NCI-H2029 (cell line): Measurements from ENCODE around the gene RERE.

Experiments
- DNase-seq: peaks from one replicate; lab custom pipeline; 2025; lab: John Stamatoyannopoulos, UW

The RERE gene

DNA sequence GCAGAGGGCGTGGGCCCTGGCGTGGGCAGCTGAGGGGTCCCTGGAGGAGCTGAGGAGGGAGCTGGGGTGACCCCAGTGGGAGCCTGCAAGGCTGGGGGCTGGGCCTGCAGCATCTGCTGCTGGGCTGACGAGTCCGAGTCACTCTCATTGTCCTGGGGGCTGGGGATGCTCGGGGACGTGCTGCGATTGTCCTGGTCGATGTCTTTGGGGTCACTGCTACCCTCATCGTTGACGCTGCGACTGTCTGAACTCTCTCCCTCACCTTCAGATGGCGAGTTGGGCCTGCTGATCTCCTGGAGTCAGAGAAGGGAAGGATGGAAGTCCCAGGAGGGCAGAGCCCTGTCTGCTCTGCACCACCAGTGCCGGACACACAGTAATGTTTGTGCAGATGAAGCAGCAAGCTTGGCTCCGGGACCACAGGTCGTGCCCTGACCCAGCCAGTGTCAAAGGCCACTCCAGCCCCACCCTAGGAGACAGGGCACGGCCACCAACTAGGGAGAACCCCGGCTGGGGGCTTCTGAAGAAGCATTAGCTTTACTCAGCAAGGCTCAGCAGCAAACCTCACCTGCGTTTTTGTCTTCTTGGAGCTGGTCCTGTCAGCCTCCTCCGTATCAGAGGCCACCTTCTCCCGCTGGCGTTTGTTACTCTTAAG lies 456.1 kb downstream of the RERE start:
- DNase-seq = no peak

DNA sequence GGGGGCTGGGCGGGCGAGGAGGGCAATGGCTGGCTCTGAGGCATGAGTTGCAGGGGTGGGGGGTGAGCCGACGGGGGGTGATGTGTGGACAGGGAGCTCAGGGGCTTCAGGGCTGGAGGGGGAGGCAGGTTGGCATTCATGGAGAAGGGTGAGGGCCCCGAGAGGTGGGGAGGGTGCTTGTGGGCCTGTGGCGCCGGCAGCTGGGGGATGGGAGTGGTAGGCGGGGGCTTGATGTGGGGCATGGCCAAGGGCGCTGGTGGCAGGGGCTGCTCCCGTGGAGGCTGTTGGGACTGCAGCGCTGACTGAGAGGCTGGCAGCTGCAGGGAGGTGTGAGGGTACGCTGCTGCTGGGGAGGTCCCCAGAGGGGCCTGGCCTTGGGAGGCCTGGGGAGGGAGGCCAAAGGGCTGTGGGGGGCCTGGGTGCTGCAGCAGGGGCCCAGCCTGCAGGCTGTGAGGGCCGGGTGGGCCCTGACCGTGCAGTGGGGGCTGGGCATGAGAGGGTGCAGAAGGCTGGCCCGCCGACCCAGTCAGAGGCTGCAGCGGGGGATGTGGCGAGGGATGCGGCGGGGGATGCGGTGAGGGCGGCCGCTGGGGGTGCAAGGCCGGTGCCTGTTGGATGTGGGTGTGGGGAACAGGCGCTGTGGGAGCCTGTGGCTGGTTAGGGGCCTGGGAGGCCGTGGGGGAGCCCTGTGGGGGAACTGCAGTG lies 456.8 kb downstream of the RERE start:
- DNase-seq = no peak

DNA sequence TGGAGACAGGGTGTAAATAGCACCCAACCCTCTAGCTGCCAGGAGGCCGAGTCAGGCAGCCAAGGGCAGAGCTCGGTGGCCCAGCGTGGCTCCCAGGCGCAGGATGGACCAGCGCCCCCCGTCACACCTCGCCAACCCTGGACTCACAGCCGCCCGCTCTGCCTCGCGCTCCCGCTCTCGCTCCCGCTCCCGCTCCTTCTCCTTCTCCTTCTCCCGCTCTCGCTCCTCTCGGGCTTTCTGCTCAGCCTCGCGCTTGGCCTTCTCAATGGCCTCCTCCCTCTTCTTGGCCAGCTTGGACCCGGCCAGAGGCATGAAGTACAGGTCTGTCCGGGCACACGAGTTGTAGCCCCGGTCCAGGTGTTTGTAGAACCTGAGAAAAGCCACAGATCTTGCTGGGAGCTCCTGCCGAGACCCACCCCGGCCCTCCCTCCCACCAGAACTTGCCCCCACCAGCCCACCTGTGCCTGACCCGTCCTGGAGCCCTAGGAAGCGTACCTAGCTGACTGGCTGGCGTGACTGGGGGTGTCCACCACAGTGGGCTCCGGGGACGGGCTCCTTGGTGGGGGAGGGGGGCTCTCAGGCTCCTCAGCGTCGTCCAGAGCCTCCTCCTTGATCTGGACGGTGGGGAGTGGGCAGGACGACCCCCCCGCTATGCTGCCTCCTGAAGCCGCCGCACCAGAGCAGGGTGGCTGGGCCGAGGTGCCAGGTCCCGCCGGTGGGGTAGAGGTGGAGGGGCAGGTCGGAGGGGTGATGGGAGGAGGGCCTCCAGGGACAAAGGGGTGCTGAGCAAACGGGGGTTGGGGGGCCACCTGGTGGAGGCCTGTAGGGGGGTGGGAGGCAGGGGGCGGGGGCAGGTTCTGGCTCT lies 457.6 kb downstream of the RERE start:
- DNase-seq = no peak

DNA sequence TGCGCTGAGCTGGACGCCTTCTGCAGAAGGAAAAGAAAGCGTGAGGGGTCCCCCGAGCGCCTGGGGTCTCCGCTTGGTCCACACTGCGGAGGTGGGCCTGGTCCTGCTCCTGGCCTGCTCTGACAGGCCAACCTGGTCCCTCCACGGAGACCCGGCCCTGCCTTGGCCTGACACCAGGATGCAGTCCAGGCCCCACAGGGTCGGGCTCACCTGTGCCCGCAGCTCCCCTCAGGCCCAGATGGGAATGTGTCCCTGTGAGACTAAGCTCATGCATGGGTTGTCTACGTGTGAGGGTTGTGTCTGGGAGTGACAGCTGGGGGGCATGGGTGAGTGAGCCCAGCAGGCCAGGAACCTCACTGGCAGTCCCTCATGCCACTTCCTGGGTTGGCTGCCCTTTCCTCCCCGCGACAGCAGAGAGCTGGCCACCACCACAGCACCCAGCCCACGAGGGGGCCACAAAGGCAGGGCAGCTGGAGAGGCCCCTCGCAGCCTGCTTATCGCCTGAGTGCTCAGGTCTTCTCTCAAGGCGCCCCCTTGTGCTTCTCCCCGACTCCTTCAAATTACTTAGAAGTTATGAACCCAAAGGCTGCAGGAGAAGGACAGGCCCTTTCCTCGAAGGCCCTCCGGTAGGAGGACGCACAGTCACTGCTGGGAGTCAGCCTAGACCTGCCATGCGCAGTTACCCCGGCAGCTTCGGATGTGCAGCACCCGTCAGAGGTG lies 458.4 kb downstream of the RERE start:
- DNase-seq = no peak

DNA sequence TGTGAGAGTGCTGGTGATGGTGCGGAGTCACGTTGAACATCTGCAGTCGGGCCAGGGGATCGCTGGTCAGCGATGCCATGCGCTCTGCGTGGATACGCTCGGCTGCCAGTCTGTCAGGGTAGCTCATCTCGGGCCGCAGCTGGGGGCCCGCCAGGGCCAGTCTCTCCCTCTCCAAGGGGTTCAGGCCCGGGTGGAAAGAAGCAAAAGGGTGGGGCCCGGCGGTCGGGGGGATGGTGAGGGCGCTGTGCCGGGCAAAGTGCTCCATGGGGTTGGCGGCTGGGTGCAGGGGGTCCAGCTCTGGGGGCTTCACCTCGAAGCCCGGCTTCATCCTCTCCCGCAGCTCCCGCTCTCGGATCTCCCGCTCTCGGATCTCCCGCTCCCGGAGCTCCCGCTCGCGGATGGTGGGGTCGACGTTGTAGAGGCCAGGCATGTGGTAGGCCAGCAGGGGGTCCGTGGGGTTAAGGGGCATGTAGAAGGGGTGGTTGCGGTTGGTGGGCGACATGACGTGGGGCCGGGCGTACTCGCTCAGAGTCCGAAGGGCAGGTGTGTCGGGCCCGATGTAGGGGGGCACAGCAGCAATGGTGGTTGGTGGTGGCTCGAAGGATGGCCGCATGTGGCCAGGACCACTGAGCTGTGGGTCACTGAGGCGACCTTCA lies 459.1 kb downstream of the RERE start:
- no peak for DNase-seq

DNA sequence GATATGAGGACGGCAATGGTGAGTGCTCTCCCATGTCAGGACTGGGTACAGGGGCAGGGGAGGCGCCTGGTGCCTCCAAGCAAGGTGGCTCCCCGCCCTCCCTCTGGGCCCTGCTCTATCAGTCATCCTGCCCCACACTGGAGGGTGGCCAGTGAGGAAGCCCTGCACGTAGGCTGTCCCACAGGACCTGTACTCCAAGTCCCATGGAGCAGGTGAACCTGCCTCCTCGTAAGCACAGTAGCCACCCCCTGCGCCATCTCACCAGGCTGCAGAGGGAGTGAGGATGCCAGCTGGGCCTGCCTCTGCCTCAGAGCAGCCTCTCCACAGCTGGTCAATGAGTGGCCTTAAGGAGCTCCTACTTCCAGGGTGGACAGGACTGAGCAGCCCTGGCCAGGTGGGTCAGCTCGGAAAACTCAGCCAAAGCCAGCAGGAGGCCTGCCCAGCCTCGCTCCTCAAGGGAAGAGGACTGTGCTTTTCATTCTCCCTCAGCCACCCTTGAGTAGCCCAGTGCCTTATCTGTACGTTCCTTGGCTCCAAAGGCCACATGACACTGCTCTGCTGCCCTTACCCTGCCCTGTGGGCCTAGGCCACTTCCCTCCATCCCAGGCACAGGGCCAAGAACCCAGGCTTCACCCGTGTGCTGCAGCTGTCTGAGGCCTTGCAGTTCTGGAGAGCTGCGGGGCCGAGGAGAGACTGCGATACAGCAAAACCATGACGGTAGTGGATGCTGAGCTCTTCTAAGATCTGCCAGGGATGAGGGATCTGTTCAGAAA lies 459.9 kb downstream of the RERE start:
- no peak for DNase-seq

DNA sequence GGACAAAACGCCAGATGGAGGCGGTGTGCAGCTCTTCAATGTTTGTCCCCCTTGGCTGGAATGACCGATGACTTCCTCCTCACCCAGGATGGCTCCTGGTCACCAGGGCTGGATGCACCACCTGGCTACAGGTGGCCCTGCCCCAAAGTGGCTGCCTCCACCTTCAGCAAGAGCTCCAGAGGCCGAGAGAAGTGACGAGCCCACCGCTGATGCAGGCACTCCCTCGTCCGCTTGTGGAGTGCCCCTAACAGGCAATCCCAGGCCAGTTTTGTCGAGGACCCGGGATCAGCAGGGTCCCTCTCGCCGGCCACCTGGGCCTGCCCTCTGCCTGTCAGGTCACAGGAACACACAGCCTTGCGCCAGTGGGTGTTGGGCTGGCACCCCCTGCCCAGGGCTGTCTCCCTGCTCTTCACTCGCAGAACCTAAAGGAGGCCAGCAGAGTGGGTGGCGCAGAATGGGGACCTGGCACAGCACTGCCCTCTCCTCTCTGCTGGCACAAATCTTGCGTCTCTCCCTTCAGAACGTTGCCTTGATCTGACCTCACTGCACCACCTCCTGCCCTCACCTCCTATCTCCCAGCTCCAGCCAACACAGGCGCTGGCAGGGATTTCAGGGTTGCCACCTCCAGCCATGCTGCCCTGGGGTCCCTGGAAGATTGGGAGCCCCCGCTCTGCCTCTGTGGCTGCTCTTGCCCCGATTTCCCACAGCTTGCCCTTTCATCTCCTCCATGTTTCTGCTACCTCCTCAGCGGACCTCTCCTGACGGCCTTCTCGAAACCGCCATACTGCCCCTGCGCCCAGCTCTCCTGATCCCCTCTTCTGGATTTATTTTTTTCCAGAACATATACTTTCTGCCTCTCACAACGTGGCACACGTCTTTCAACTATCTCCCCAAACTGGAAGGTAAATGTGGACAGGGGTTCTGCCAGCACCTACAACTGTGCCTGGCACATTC lies 460.9 kb downstream of the RERE start:
- DNase-seq = no peak

DNA sequence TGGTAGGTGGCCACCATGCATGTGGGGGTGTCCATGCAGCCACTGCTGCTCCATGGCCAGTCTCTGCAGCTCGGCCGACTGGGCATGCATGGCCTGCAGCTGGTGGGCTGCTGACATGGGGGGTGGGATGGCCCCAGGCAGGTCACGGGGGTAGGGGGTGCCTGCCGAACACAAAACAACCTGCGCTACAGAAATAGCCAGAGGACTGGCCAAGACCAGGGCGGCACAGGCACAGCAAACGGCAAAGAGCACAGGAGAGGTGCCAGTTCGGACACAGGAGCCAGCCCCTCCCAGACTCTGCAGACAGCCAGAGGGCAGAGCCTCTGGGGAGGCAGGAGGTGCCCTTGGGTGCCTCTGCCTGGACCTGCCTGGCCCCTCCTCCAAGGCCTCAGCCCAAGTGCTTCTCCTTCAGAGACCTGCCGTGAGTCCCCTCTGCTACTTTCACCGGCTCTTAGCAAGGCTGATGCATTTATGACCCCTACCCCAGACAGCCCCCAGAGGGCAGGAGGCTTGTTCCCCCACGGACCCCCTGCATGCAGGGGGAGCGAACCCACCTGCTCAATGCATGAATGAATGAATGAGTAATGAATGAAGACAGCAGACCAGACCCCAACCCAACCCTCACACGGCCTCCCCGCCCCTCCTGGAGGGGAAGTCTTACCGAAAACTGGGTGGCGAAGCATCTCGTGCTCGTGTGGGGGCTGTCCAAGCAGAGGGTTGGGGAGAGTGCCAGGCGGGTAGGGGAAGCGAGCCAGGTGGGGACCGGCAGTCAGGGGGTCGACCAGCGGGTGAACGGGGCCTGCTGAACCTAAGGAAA lies 461.8 kb downstream of the RERE start:
- no peak for DNase-seq

DNA sequence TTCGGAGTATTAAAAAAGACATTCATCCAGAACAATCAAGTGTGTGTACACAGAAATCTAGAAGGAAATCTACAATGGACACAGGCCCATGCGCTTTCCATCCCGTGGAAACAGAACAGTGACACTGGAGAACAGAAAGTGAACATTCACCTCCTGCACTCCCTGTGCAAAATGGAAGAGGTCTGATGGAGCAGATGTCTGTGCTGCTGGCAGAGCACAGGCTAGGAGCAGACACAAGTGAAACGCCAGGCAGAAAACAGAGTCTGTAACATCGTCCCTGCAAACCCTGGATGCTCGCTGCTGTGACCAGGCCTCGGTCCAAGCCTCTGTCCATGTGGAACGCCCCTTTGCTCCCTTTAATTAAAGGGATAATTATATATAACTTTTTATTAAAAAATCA lies 463.4 kb downstream of the RERE start:
- no peak for DNase-seq

DNA sequence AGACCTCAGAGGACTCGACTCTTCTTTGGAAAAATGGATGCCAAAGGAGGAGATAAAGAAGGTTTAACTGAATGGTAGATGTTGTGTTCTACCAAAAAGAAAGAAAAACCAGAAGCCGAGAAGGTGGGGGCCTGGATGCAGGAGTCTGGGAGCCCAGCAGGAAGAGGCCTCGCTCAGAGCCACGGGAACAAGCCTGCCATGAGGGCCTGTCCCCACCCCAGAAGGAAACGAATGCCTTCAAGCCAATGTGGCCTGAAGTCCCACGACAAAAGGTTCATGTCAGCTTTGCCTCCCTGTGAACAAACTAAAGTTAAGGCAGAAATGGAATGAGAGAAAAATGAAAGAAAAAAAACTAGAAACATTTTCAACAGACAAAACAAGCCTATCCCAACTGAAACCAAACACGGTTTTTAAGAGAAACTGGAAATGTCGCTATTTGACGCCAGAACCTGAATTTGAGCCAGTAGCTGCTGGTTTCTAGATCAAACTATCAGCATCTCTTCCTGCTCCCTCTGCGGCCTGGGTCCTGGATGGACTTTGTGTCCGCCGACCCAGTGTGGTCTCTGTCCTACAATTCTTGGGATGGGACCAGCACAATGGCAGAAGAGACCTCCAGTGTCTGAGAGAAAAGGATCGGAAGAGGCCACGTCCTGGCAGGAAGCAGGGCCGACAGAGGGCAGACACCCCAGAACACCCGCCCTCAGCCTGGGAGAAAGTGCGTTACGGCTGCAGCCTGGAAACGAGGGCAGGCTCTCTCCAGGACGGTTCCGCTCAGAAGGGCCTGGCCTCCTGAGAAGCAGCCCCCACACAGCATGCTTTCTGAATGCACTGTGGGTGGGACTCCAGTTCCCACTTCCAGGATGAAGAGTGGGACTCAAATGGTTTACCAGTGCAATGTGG lies 464.3 kb downstream of the RERE start:
- DNase-seq = no peak

DNA sequence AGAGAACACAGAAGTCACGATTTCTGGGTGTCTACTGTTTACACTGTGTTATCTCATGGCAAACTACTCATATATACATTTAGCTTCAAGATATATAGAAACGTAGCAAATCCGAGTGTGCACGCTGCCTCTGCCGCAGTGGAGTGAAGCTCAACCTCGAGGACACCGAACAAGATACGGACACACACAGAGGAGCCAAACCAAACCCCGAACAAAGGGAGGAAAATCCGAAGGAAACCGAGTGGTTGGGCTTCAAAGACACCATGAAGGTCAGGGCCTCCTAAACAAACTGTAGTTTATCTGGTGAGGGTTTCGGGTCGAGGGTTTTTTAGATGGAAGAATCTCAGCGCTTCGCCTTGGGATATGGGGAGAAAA lies 465.0 kb downstream of the RERE start:
- DNase-seq = no peak

DNA sequence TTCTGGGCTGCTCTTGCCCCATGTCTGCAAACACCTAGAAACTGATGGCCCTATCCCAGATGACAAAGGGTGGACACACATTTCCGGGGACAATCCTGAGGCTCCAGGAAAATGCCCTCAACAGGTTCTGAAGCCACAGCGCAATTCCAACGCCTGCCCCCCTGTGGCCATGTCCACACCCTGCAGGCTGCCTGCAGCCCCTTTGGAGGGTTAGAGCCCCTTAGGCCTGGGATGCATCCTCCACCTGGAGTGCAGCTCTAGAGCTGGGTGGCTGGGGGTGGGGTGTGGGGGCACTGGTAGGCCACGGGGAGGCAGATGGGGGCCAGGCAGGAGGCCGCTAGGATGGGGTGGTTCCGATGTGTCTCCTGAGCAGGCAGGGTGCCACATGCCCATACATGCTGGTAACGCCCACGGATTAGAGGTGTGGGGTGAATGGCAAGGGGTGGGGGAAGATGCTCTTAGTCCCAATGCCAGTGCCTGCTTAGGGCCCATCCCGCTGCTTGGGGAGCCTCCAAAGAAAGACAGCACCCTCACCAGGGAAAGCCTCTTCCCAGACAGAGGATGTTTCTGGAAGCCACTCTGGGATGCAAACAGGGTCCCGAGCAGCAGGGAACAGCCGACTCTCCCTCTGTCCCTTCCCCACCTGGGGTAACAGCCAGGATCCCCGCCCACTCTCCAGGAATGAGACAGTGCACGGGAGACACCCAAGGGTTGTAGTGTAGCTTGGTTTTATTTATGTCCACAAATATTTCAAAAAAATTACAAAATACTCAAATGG lies 465.6 kb downstream of the RERE start:
- no peak for DNase-seq

DNA sequence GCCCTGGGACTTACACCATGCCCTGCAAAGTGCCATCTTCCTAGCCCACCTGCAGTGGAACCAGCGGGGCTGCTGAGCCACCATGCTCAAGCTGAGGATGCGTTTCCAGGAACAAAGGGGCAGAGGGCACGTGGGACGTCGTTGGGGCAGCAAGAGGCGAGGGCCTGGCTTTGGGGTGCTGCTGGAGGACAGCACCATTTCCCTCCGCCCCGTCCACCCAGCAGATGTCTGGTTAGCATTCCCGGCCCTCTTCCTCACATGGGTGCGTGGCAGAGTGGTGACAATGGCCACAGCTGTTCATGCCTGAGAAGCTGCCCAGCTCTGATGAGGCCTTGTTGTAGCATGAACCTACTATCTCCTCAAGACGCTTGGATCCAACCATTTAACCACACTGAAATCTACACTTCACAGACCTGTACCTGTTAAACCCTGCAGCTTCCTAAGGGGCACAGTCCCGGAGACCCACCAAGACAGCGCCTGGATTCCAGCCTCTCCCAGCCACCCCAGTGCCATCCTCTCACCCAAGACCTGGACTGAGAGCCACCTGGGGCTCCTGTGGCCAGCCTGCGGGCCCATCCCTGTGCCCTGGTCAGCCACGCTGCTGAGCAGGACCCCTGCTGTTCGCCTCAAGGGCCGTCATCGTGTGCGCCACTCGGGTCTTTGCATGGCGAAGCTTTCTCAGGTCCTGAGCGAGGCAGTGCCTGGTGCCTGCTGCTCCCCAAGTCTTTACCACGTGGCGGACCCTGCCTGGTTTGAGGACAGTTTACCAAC lies 466.3 kb downstream of the RERE start:
- DNase-seq = no peak

DNA sequence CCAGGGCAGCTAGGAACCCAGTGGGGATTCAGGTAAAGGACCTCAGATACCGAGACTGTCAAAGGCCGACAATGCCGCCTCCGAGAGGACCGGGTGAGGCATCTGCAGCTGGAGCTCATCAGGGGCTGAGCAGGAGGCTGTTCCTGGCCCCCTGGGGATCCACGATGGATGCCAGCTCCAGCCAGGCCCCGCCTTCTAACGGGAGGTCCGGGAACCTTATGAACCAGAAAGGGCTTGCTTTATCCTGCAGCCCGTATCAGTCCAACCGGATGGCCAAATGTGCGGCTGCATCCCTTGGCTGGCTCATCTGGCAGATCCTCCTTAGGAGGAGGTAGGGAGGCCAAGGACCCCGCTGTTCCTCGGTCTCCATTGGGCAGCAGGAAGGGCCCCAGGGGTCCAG lies 467.5 kb downstream of the RERE start:
- DNase-seq = no peak

DNA sequence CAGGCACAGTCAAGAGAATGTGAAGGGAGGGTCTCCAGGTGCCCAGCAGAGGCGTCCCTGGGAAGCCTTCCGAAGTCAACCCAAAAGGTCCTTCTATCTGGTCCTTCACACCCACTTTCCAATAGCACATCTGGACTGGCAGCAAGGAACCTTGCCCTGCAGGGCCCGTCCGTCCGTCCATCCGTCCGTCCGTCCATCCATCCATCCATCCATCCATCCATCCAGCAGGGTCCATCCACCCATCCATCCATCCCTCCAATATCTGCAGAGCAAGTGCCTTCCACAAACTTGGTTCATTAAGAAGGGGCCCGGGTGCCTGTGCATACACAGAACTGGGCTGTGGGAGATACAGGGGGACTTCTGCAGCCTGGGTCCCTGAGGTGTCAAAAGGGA lies 468.0 kb downstream of the RERE start:
- no peak for DNase-seq

DNA sequence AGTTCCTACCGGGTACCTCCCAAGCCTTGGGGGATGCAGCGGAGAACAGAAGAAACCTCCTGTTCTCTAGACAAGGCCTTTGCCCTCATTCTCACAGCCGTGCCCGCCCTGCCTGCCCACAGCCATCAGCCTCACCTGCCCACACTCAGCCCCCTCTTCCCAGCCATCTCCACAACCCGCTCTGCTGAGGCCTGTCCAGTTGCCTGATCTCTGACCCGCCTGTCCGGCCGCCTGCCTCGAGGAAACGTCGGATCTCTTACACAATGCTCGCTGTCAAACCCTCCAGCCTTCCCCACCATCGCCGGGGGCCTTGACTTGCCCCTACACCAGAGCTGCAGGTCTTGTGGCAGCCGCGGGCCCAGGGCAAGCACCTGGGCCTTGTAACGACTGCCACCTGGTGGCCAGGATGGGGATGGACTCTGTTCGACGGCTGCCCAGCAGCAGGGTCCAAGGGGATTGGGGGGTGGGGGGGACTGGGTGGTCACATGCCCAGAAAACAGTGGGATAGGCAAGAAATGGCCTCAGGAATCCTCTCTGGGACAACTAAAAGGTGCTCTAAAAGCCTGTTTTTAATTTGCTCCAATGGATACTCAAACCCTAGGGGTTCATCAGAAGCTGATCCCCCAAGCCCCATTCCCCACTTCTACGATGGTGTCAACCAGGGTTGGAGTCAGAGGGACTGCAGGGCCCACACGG lies 468.5 kb downstream of the RERE start:
- DNase-seq = no peak
